HG02938 (cell line): ENCODE results near the gene IL17C.

Experiments
- ATAC-seq: cut with Tn5 transposase; IDR thresholded peaks from one replicate; pipeline ENCODE4 v1.9.1; 2021; ENCODE audit warnings: mild to moderate bottlenecking, moderate library complexity; ENCODE audit not compliant: unreplicated experiment

IL17C gene

DNA sequence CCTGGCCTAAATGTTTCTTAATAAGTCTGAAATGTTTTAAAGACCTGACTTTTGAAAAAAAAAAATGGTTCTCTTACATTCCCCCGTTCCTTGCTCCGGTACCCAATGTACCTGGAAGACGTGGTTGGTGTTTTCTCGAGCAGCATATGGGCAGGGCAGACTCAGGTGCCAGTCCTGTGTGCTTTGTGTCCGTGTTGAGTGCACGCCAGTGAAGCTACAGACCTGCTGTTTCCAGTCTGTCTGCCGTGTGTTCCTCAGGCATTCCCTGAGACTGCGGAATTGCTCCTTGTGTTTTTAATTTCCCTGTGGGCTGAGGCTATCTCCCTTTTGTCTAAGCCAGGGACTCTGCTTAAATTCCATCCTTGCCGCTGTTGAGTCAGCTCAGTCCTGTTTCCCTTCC, 11.7 kb upstream of the IL17C start:
- no peak for ATAC-seq

DNA sequence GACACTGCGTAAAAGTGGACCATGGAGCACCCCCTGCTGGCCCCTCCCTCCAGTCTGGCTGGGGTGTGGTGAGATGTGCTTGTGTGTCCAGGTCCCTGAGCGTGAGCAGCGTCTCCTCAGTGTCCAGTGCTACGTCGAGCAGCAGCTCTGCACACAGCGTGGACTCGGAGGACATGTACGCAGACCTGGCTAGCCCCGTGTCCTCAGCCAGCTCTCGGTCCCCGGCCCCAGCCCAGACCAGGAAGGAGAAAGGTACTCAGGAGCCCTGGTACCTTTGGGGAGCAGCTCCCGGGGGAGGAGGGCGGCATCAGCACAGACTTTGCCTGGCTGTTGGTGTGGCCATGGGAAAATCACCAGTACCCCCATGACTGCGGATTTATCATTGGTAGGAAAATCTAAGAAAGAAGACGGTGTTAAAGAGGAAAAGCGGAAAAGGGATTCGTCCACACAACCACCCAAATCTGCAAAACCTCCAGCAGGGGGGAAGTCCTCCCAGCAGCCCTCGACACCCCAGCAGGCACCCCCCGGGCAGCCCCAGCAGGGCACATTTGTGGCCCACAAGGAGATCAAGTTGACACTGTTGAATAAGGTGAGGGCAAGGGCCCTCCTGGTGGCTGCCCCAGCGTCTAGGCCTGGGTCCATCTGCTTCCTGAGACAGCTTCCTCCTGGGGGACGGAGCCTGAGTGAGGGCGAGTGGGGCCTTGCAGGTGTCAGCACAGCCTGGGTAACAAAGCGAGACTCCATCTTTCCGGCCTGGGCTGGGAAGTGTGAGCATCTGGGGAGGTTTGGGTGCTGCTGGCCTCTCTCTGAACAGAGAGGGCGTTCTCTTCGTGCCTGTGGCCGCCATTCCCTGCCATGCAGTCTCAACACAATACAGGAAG, 10.6 kb upstream of the IL17C start:
- no peak for ATAC-seq

DNA sequence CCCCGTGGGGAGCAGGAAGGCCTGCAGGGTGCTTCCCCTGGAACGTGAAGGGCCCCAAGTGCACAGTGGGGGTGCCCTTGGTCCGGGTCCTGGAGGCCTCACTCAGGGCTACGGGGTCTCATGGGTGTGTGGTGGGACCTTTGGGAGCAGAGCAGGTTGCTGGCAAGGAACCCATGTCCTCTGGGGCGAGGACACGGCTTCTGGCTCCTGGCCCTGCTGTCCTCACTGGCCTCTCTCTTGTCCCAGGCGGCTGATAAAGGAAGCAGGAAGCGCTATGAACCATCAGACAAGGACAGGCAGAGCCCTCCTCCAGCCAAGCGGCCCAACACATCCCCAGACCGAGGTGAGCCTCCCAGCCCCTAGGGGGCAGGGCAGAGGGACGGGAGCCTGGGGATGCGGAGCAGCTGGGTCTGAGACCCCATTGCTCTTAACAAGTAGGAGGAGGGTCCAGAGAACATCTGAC, 9.8 kb upstream of the IL17C start:
- ATAC-seq: no peak

DNA sequence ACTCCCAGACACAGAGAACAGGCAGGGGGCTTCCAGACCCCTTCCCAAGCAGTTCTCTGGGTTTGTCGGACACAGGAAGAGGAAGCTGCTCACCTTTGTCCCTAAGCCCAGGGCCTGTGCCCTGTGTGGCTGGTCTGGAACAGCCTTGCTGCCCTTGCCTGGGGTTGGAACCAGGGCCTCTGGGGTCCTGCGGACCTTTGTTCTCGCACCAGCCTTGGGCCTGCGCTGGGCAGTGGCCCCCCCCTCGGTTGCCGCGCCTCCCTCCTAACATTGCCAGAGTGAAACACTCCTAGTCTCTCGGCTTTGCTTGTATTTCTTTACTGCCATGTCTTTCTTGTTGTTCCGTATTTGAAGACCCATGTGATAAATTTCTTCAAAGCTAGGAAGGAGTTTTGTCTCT, 8.5 kb upstream of the IL17C start:
- ATAC-seq: no peak

DNA sequence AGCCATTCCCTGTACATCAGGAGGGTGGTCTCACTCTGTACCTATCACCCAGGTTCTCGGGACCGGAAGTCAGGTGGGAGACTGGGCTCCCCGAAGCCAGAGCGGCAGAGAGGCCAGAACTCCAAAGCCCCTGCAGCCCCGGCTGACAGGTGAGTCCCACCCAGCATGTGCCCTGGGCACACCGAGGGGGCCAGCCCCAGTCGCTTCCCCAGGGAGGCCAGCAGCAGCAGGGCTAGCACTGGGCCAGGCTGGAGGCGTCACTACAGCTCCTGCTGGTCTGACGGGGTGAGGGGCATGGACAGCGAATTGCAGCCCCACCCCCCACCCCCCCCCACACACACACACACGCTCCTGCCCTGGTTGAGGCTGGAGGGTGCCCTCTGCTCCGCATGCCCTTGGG, 7.9 kb upstream of the IL17C start:
- ATAC-seq: no peak

DNA sequence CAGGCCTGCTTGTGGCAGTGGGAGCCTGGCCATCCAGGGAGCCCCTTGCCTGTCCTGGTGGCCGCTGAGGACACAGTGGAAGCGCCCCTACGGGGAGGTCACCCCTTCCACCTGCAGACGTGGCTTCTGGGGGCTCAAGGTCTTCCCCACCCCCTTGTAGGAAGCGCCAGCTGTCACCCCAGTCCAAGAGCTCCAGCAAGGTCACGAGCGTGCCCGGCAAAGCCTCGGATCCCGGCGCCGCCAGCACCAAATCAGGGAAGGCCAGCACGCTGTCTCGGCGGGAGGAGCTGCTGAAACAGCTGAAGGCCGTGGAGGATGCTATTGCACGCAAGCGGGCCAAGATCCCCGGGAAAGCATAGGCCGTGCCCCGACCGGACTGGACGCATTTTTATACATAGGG, 7.4 kb upstream of the IL17C start:
- no peak for ATAC-seq

DNA sequence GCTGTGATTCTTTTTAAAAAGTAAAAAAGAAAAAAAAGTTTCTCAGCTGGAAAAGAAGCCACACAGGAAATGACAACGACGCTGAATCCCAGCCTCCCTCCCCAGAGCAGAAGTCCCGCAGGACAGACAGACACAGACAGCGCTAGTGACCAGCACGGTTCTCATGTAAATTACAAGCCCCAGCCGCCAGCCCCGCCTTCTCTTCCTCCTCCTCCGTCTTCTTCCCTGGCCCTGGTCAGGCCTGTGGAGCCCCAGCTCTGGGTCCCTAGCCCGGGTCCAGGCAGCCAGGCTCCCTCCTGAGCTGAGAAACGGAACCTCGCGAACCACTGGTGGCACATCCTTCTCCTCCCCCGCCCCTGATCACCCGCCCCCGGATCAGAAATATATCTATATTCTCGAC, 7.0 kb upstream of the IL17C start:
- ATAC-seq: no peak

DNA sequence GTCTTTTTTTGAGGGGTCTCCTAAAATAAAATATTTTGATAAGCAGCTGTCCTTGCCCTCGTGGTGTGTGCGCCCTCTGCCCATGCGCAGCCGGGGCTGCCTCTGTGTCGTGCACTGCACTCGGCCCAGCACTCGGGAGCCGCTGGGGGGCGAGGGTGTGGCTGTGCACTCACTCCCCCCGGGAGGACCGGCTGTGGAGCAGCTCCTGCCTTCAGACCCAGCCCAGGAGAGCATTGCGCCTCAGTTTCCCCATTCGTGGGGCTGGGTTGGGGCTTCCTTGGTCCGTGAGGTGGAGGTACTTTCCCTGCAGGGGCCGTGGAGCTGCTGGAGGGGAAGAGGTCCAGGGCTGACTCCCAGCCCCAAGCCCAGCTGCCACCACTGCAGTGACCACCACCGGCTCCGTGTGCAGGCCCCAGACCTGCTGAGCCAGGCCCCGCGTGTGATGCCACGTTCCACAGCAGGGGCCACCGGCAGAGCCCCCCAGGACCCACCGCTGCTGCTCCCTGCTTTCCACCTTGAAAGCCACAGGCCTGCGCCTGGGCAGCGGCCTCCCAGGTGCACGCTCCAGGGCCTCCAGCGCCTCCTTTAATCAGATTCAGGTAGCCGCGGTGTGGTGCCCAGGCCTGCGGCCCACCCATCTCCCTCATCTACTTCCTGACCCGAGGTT, 6.3 kb upstream of the IL17C start:
- no peak for ATAC-seq

DNA sequence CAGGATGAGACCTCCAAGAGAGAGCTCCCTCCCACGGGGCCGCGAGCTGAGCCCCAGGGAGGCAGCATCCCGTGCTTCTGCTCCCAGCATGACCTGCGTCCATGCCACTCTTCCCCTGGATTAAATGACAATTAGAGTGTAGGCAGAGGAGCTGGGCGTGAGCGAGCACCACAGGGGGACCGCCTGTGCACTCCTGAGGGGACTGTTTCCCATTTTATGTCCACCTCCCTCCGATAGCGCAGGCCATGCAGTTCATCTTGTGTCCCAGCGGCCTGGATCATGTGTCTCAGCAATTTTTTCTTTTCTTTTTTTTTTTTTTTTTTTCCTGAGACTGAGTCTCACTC, 5.8 kb upstream of the IL17C start:
- ATAC-seq: no peak

DNA sequence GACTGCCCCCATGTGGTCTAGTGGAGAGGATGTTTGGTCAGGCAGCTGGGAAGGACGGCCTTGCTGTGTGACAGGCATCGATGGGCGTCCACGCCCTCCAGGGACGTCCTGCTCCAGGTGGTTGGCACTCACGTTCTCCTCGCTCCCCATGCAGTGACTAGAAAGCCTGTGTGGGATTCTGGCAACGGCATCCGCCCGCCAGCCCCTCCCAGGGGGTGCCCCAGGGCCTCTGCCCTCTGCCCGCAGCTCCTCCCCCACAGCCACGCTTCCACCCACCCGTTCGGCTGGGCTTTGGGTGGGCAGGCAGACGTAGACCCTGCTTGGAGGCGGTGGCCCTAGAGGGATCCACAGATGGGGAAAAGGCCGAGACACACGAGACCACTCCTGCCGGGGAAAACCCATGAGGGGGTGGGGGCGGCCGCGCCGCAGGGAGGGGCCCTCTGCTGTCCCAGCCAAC, 4.7 kb upstream of the IL17C start:
- peak; percentile 31 for ATAC-seq

DNA sequence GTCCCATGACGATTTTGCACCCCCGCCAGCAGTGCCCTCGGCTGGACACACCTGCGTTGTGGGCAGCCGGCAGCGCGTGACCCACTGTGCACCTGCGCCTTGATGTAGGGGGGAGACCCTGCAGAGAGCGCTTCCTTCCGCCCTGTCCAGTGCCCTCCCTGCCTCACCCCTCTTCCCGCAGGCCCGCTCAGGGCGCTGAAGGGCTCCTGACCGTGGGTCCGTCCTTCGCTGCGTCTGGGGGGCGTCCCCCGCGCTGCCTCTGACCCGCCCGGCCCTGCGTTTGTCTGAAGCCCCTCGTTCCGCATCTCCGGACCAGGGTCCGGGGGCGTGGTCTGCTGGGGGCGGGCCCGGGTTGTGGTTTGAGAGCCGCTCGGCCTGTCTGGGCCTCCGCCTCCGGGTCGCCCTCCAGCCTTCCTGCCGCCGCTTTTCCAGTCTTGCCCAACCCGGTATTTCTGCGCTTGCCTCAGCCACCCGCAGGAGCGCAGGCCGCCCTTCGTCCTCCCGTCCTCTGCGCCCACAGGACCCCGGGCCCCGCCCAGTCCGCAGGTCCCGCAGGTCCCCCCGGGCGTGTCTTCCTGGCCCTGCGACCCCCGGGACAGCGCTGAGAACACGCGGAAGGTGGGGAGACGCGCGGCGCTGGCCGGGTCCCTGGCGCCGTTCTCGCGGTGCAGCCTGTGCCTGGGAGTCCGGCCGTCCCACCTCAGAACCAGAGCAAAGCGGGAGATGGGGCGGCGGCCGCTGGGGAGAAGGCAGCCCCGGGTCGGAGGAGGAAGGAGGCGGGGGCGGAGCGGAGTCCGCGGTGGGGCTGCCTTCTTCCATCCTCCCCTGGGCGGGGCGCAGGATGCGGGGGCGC, 4.0 kb upstream of the IL17C start:
- ATAC-seq: peak; percentile 46

DNA sequence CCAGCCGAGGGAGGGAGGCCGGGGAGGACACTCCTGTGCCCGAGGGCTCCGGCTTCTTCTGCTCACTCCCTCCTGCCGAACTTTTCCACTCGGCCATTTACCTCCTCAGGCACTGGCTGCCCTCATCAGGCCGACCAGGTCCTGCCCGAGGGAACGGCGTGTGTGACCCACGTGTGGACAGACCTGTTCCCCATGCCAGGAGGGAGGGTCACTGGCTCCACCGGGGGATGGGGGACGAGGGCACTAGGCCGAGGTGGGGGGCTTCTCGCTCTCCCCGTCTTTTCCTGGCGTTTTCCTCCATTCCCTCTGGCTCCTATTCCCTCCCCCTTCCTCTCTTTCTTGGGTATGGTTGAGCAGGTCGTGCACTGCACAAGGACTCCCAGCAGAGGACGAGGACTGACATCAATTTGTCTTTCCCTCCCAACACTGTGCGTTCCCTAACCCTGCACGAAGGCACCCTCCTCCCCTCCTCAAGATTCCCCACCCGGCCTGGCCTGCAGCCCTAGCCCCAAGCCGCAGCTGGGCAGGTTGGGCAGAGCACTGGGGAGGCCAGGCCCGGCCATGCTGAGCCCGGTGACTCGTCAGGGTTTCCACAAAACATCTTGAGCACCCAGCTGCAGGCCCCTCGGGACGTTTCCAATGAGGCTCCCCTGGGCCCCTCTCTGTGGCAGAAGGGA, 3.2 kb upstream of the IL17C start:
- peak; percentile 15 for ATAC-seq

DNA sequence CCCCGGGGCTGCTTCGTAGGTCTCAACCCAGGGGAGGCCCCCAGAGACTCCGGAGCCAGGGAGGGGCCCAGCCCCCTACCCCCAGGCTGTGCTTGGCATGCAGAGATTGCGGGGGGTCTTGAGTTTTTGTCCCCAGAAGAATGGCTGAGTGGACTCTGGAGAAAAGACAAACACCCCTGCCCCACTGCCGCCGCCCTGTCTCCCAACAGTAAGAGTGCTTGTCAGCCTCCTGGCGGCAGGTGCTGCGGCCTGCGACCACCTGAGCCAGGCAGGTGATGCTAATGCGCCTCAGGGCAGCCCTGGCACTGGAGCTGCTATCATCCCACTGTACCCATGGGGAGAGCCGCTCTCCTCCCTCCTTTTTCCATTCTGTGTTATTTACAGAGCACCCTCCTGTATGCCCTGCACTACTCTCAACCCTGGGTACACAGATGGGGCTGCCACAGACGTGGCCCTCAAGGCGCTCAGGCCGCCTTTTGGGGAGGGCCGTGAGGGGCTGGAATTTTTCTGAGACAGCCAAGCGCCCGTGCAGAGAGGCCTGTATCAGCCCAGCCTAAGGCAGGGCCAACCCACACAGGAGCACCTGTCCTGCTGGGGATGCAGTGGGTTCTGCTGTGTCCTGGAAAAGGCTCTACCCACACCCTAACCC, 2.6 kb upstream of the IL17C start:
- no peak for ATAC-seq

DNA sequence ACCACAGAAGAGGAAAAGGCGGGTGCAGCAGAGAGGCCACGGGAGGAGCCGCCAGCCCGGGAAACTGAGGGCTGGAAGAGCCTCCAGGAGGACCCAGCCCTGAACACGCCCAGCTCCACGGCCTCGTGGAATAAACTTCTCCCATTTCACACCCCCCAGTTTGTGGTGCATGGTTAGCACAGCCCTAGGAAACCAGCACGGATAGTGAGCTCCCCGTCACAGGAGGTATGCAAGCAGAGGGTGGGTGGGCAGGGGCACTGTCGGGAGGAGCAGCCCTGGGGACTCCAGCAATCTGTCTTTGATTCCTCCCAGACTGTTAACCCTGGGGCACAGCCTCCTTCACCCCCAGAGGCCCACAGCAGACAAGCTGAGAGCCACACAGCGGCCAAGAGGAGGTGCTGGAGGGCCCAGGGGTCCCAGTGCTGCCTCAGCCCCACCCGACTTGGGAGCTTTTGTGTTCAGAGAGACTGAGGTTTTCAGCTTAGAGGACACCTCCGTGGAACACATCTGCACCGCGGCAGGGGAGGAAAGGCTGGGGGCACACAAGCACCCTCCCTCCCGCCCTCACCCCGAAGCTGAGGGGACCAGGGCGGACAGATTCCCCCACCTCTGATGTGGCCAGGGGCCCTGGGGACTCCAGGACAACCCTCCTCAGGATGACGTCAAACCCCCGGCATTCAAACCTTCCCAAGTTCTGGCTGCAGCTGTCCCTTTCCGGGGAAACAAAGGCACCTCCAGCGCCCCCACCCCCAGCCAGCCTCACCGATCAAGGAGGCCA, 1.7 kb upstream of the IL17C start:
- ATAC-seq: no peak

DNA sequence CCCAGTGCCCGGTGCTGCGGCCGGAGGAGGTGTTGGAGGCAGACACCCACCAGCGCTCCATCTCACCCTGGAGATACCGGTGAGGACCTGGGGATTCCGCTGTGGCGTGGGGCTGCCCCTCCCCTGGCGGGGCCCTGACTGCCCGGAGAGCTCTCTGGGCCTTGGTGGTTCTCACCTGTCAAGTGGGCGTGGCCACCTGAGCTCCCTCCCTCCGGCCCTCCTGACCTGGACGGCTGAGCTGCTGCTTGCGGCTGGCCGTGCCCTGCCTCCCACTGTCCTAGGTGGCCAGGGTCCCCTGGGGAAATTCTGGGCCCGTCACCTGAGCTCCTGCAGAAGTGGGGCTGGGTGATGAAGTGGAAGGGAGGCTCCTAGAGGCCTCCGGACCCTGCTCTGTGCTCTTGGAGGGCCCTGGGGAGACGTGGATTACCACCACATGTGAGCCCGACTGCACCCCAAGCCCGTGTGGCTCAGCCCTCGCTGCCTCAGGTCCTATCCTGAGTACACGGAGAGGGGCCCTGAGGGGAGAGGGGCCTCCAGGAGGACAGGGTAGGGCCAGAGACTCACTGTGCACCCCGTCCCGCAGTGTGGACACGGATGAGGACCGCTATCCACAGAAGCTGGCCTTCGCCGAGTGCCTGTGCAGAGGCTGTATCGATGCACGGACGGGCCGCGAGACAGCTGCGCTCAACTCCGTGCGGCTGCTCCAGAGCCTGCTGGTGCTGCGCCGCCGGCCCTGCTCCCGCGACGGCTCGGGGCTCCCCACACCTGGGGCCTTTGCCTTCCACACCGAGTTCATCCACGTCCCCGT, 1.1 kb downstream of the IL17C start:
- ATAC-seq: no peak

DNA sequence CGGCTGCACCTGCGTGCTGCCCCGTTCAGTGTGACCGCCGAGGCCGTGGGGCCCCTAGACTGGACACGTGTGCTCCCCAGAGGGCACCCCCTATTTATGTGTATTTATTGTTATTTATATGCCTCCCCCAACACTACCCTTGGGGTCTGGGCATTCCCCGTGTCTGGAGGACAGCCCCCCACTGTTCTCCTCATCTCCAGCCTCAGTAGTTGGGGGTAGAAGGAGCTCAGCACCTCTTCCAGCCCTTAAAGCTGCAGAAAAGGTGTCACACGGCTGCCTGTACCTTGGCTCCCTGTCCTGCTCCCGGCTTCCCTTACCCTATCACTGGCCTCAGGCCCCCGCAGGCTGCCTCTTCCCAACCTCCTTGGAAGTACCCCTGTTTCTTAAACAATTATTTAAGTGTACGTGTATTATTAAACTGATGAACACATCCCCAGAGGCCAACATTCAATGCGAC, 1.7 kb downstream of the IL17C start:
- ATAC-seq: no peak

DNA sequence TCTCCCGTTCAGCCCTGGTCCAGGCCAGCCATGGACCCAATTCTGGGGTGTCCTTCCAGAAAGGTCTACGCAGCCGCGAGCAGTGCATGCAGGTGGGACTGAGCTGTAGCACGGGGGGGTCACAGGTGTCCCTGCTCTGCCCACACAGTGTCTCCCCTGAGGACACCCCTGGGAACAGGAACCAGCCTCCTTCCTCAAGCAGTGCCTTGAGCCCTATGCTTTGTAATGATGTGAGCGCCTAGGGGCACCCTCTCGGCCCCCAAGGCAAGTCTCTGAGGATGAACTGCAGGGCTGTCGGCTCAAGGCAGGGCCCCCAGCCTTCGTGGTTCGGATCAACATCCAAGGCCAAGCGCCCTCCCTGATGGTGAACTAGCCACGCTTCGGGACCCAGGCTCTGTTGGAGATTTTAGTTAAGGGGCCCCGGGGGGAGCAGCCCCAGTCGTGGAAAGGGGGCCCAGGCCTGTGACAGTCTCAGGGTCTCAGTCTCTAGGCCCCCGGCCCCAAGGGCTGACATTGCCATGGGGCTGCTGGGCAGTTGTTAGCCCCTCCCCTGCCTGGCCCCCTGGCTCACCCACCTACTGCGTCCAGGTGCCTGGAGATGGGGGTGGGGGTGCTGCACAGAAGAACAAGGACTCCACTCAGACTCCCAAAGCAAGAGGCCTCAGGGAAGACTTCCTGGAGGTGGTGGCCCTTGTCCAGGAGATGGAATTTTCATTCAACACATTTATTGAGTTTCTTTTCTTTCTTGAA, 2.3 kb downstream of the IL17C start:
- no peak for ATAC-seq
